ENCODE data around the gene PUS1. TPM values are rescaled to one million over a fixed set of nuclear protein-coding genes. Genes with fewer than 3 reads are reported as not detected.
"Not testable (repeated sequence)": the region's sequence is repeated elsewhere in the genome, so short reads cannot be mapped to it uniquely, and the experiment has no call there.

Gene PUS1
- polyA plus RNA-seq (2013, experiment 1 of 2): 10.5 TPM
- 10.3 TPM for polyA plus RNA-seq (2013, experiment 2 of 2)

DNA sequence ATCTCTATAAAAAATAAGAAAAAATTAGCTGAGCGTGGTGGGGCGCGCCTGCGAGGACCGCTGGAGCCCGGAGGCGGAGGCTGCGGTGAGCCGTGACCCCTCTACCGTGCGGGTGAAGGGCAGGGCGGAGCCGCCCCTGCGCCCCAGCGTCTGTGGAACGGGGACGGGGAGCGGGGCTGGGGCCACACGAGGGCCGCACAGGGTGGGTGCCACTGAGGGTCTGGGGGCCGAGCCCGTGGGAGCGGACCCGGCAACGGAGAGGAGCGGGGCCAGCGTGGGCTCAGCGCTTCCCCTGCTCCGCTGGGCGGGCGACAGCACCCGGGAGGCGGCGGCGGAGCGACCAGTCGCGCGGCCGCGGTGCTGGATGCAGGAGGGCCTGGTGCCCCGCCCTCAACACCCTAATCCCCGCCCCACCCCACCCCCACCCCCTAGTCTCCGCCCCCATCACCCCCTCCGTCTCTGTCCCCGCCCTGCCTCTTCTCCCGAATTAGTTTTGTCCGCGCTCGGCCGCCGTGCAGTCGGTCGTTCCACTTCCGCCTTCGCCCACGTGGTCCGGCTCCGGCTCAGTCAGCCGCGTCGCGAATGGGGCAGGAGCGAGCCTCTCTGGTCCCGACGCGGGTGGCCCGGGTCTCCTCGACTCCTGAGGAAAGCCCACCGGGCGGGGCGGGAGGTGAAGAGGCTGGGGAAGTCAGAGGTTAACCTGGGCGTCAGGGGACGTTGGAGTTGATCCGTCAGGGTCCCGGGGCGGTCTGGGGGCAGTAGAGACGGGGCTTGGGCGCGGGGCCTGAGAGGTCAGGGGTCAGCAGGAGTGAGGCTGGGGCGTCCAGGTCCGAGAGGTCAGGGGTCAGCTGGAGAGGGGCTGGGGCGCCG lies at the start of gene PUS1:
PUS1 (plus strand) TSS at position 566 of the 870 bp plus-strand sequence. CDS start 447 bp downstream, outside the sequence.
- H3K4me2 ChIP-seq (ENCODE audit: low read length, poor library complexity, severe bottlenecking): peak within 1 kb of the TSS; percentile 93
- peak within 1 kb of the TSS in 1 of 2 experiments; percentile 86 for H2BK12ac ChIP-seq (ENCODE audit: low read length in 2 of 2)
- peak within 1 kb of the TSS; percentile 93 for H2BK15ac ChIP-seq (ENCODE audit: low read depth, poor library complexity, severe bottlenecking)
- H4K91ac ChIP-seq (ENCODE audit: low read length): peak within 1 kb of the TSS; percentile 80
- H3K9me3 ChIP-seq (ENCODE audit: control insufficient read depth, low read length): no peaks in the 10 kb centered on the region
- peaks cover 12% of the 10 kb centered on the region for H3K4me1 ChIP-seq (ENCODE audit: control insufficient read depth, insufficient read depth, low read depth, low read length)
- H3K9ac ChIP-seq (ENCODE audit: low read length): peak within 1 kb of the TSS; percentile 91
- DNase-seq: peak; percentile 95
- peak within 1 kb of the TSS; percentile 94 for H2BK120ac ChIP-seq (ENCODE audit: low read depth, low read length)
- H3K36me3 ChIP-seq (ENCODE audit: control insufficient read depth in 1 of 2, insufficient read depth in 2 of 2, low read depth in 1 of 2, low read length in 2 of 2): peaks cover 23% of the 10 kb centered on the region in 2 experiments
- H3K18ac ChIP-seq (ENCODE audit: low read depth in 1 of 2, low read length in 2 of 2): peak within 1 kb of the TSS; percentile 82 to 97
- H3K4me3 ChIP-seq (ENCODE audit: insufficient read depth in 1 of 2, low read depth in 1 of 2, low read length in 2 of 2): peak within 1 kb of the TSS; percentile 88 to 90
- peak within 1 kb of the TSS; percentile 76 to 97 for H3K14ac ChIP-seq (ENCODE audit: low read length in 2 of 2)
- H3K79me1 ChIP-seq (replicated peaks; ENCODE audit: low read length, poor library complexity, severe bottlenecking): peaks cover 26% of the 10 kb centered on the region
- peak within 1 kb of the TSS in 1 of 2 experiments; percentile 77 for H3K23ac ChIP-seq (ENCODE audit: low read length in 2 of 2)
- H4K8ac ChIP-seq (ENCODE audit: low read length): peak within 1 kb of the TSS; percentile 74
- peak within 1 kb of the TSS; percentile 84 for H2AK5ac ChIP-seq (ENCODE audit: low read length, severe bottlenecking)
- no peak within 1 kb of the TSS for H3K27ac ChIP-seq (ENCODE audit: low read length, poor library complexity, severe bottlenecking)
- H3K4ac ChIP-seq (ENCODE audit: low read depth in 1 of 2, low read length in 2 of 2): peak within 1 kb of the TSS; percentile 53 to 95
- WGBS: under 1% methylated on average over 58 of the region's 84 CpGs
- H2AFZ ChIP-seq (ENCODE audit: low read depth, low read length): peak within 1 kb of the TSS; percentile 91
- H3K27me3 ChIP-seq (ENCODE audit: control insufficient read depth in 1 of 2, insufficient read depth in 1 of 2, low read length in 2 of 2): no peaks in the 10 kb centered on the region
- H2BK5ac ChIP-seq (ENCODE audit: low read depth, low read length, poor library complexity, severe bottlenecking): peak within 1 kb of the TSS; percentile 48

GRCh38 chr12:131882804-131883520 lies 46.1 kb upstream of the PUS1 start:
- H3K36me3 ChIP-seq (ENCODE audit: control insufficient read depth in 1 of 2, insufficient read depth in 2 of 2, low read depth in 1 of 2, low read length in 2 of 2): no peaks in the 10 kb centered on the region
- H2AFZ ChIP-seq (ENCODE audit: low read depth, low read length): no peak overlapping the region
- no peak overlapping the region for H4K8ac ChIP-seq (ENCODE audit: low read length)
- H3K9ac ChIP-seq (ENCODE audit: low read length): no peak overlapping the region
- no peak overlapping the region for H4K91ac ChIP-seq (ENCODE audit: low read length)
- no peak overlapping the region for H3K14ac ChIP-seq (ENCODE audit: low read length in 2 of 2)
- H3K23ac ChIP-seq (ENCODE audit: low read length in 2 of 2): no peak overlapping the region
- no peak overlapping the region for H3K18ac ChIP-seq (ENCODE audit: low read depth in 1 of 2, low read length in 2 of 2)
- H3K4me2 ChIP-seq (ENCODE audit: low read length, poor library complexity, severe bottlenecking): no peak overlapping the region
- no peak overlapping the region for H2BK12ac ChIP-seq (ENCODE audit: low read length in 2 of 2)
- H3K79me1 ChIP-seq (replicated peaks; ENCODE audit: low read length, poor library complexity, severe bottlenecking): no peaks in the 10 kb centered on the region
- H2BK15ac ChIP-seq (ENCODE audit: low read depth, poor library complexity, severe bottlenecking): no peak overlapping the region
- no peak overlapping the region for H2AK5ac ChIP-seq (ENCODE audit: low read length, severe bottlenecking)
- no peaks in the 10 kb centered on the region for H3K4me1 ChIP-seq (ENCODE audit: control insufficient read depth, insufficient read depth, low read depth, low read length)
- WGBS: 86% methylated on average over 16 of the region's 16 CpGs
- H3K4ac ChIP-seq (ENCODE audit: low read depth in 1 of 2, low read length in 2 of 2): no peak overlapping the region
- H3K9me3 ChIP-seq (ENCODE audit: control insufficient read depth, low read length): peaks cover 3% of the 10 kb centered on the region
- no peak overlapping the region for H2BK5ac ChIP-seq (ENCODE audit: low read depth, low read length, poor library complexity, severe bottlenecking)
- peaks cover 0 to 37% of the 10 kb centered on the region in 2 experiments for H3K27me3 ChIP-seq (ENCODE audit: control insufficient read depth in 1 of 2, insufficient read depth in 1 of 2, low read length in 2 of 2)
- DNase-seq: no peak
- H3K4me3 ChIP-seq (ENCODE audit: insufficient read depth in 1 of 2, low read depth in 1 of 2, low read length in 2 of 2): no peak overlapping the region
- no peak overlapping the region for H2BK120ac ChIP-seq (ENCODE audit: low read depth, low read length)
- H3K27ac ChIP-seq (ENCODE audit: low read length, poor library complexity, severe bottlenecking): no peak overlapping the region

DNA sequence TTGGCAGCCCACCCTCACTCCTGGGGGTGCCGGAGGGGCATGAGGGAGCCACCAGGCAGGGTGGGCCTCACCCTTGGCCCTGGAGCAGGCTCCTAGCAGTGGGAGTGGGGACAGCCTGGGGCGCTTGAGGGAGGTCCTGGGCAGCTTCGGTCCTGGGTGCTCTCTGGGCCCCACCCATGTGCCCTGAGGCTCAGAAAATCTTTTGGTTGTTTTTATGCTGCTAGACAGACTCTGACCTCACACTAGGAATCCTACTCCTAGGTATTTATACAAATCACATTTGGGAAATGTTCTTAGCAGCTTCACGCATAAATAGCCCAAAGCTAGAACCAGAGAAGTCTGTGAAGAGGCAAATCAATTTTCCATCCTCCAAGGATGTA lies 45.6 kb upstream of the PUS1 start:
- Histone ChIP-seq H3K27me3 (ENCODE audit: control insufficient read depth in 1 of 2, insufficient read depth in 1 of 2, low read length in 2 of 2) (peaks cover 0 to 32% of the 10 kb centered on the region in 2 experiments), H3K79me1 (replicated peaks; ENCODE audit: low read length, poor library complexity, severe bottlenecking) (no peaks in the 10 kb centered on the region), H4K91ac (ENCODE audit: low read length) (no peak overlapping the region), H4K8ac (ENCODE audit: low read length) (no peak overlapping the region), H3K18ac (ENCODE audit: low read depth in 1 of 2, low read length in 2 of 2) (no peak overlapping the region), H3K9me3 (ENCODE audit: control insufficient read depth, low read length) (peaks cover 3% of the 10 kb centered on the region), H2AFZ (ENCODE audit: low read depth, low read length) (no peak overlapping the region), H2AK5ac (ENCODE audit: low read length, severe bottlenecking) (no peak overlapping the region), H3K4ac (ENCODE audit: low read depth in 1 of 2, low read length in 2 of 2) (no peak overlapping the region), H3K4me1 (ENCODE audit: control insufficient read depth, insufficient read depth, low read depth, low read length) (no peaks in the 10 kb centered on the region), H3K4me2 (ENCODE audit: low read length, poor library complexity, severe bottlenecking) (no peak overlapping the region), H2BK15ac (ENCODE audit: low read depth, poor library complexity, severe bottlenecking) (no peak overlapping the region), H3K14ac (ENCODE audit: low read length in 2 of 2) (no peak overlapping the region), H3K9ac (ENCODE audit: low read length) (no peak overlapping the region), H3K36me3 (ENCODE audit: control insufficient read depth in 1 of 2, insufficient read depth in 2 of 2, low read depth in 1 of 2, low read length in 2 of 2) (no peaks in the 10 kb centered on the region), H3K27ac (ENCODE audit: low read length, poor library complexity, severe bottlenecking) (no peak overlapping the region), H2BK5ac (ENCODE audit: low read depth, low read length, poor library complexity, severe bottlenecking) (no peak overlapping the region), H2BK120ac (ENCODE audit: low read depth, low read length) (no peak overlapping the region), H2BK12ac (ENCODE audit: low read length in 2 of 2) (no peak overlapping the region), H3K4me3 (ENCODE audit: insufficient read depth in 1 of 2, low read depth in 1 of 2, low read length in 2 of 2) (no peak overlapping the region), H3K23ac (ENCODE audit: low read length in 2 of 2) (no peak overlapping the region)
- WGBS: 92% methylated on average over 4 of the region's 4 CpGs
- DNase-seq: no peak

DNA sequence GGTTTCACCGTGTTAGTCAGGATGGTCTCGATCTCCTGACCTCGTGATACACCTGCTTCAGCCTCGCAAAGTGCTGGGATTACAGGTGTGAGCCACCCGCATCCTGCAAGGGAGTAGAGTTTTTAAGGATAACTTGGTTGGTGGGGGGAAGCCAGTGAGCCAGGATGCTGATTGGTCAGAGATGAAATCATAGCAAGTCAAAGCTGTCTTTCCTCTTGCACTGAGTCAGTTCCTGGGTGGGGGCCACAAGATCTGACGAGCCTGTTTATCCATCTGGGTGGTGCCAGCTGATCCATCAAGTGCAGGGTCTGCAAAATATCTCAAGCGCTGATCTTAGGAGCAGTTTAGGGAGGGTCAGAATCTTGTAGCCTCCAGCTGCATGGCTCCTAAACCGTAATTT lies 44.0 kb upstream of the PUS1 start:
- H3K9ac ChIP-seq (ENCODE audit: low read length); H3K27ac ChIP-seq (ENCODE audit: low read length, poor library complexity, severe bottlenecking): not testable (repeated sequence)

More for the DNA sequence above, 44.0 kb upstream of the PUS1 start:
- H3K36me3 ChIP-seq (ENCODE audit: control insufficient read depth in 1 of 2, insufficient read depth in 2 of 2, low read depth in 1 of 2, low read length in 2 of 2); H2BK5ac ChIP-seq (ENCODE audit: low read depth, low read length, poor library complexity, severe bottlenecking); H2BK15ac ChIP-seq (ENCODE audit: low read depth, poor library complexity, severe bottlenecking); H2BK120ac ChIP-seq (ENCODE audit: low read depth, low read length); H3K4me3 ChIP-seq (ENCODE audit: insufficient read depth in 1 of 2, low read depth in 1 of 2, low read length in 2 of 2); H3K4me1 ChIP-seq (ENCODE audit: control insufficient read depth, insufficient read depth, low read depth, low read length); H4K91ac ChIP-seq (ENCODE audit: low read length); H2AK5ac ChIP-seq (ENCODE audit: low read length, severe bottlenecking); H3K9me3 ChIP-seq (ENCODE audit: control insufficient read depth, low read length); H3K14ac ChIP-seq (ENCODE audit: low read length in 2 of 2); H4K8ac ChIP-seq (ENCODE audit: low read length); H2AFZ ChIP-seq (ENCODE audit: low read depth, low read length); H3K4ac ChIP-seq (ENCODE audit: low read depth in 1 of 2, low read length in 2 of 2); H3K4me2 ChIP-seq (ENCODE audit: low read length, poor library complexity, severe bottlenecking); H3K18ac ChIP-seq (ENCODE audit: low read depth in 1 of 2, low read length in 2 of 2); H3K23ac ChIP-seq (ENCODE audit: low read length in 2 of 2); H3K79me1 ChIP-seq (replicated peaks; ENCODE audit: low read length, poor library complexity, severe bottlenecking); DNase-seq; H2BK12ac ChIP-seq (ENCODE audit: low read length in 2 of 2): not testable (repeated sequence)
- 86% methylated on average over 8 of the region's 8 CpGs for WGBS
- H3K27me3 ChIP-seq (ENCODE audit: control insufficient read depth in 1 of 2, insufficient read depth in 1 of 2, low read length in 2 of 2): peaks cover 3 to 26% of the 10 kb centered on the region in 2 experiments

Measured in mesenchymal stem cell (in vitro differentiated cells and primary cell).